ENCODE data around the gene NOVA1. TPM values are rescaled to one million over a fixed set of nuclear protein-coding genes. Genes with fewer than 3 reads are reported as not detected.

Gene NOVA1
- total and polyA plus RNA-seq, 2 of the 13 experiments (the other 11 are each of a cell fraction or from before 2014, with no cell fraction given), result 0.13 TPM

DNA sequence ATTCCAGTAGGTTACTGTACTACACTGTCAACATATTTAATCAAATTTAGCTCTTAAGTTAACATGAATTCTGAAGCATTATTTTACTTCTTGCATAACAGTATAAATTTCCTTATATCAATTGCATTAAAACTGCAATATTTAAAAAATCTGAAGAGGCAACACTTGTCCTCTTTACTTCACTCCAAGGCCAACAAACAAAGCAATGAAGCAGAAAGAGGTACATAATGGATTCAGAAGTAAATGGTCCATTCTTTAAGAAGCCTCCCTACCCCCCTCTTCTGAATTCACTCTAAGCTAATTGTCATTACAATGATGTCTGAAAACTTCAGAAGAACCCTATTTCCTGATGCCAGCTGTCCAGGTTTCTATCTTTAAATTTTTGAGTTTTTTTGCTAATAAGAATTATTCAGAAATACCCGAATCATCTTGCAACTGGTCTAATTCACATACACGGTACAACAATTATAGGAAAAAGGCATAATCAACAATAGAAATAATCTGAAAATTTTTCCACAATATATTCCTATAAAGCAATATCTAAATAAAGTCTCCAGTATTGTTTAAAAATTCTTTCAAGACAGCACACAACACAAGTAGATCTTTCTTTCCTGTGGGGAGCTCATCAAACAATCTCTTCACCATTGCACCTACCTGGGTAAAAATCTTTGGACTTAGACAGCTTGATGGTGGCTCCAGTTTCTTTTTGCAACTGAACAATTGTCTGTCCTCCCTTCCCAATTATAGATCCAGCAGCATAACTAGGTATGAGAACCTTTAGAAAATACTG, 2.9 kb downstream of the NOVA1 start (continued):
- TF ChIP-seq MIER3 (CRISPR knock-in tag; IDR thresholded peaks at IDR 0.05; ENCODE audit: borderline replicate concordance) (no peak), HNRNPL (IDR thresholded peaks at IDR 0.05; ENCODE audit: low read depth, low read length) (no peak), THRA (CRISPR knock-in tag; IDR thresholded peaks at IDR 0.05; ENCODE audit: borderline replicate concordance) (no peak), CHD4 (IDR thresholded peaks at IDR 0.05; ENCODE audit: borderline replicate concordance, low read length) (no peak), ZNF670 (CRISPR knock-in tag; IDR thresholded peaks at IDR 0.05; ENCODE audit: borderline replicate concordance) (no peak), FOXK2 (IDR thresholded peaks at IDR 0.05) (no peak)

GRCh38 chr14:26594148-26594547, 3.7 kb downstream of the NOVA1 start:
- ATAC-seq, result no peak
- in situ Hi-C loops (cut with HindIII; ENCODE audit: extremely low pct_ligation_motif_present, low pct_unique_long_range_greater_than_20kb), result no loop called here

More at GRCh38 chr14:26594148-26594547, 3.7 kb downstream of the NOVA1 start:
- H3K4me2 ChIP-seq (ENCODE audit: low read depth, low read length), result no peak overlapping the region
- FAIRE-seq (no peak), DNase-seq (ENCODE audit: low spot score) (no peak)
- no peaks in the 10 kb centered on the region for H4K20me1 ChIP-seq (ENCODE audit: insufficient read depth, low read length)
- peaks cover 0 to 16% of the 10 kb centered on the region in 2 experiments; a peak in 2 of 5 replicates for H3K27me3 ChIP-seq (ENCODE audit: control insufficient read depth in 1 of 2, insufficient read depth in 2 of 2, low read length in 2 of 2)
- no peaks in the 10 kb centered on the region for H3K79me2 ChIP-seq (ENCODE audit: insufficient read depth, low read length)
- POLR2A ChIA-PET, result no interaction called here
- CTCF ChIA-PET (ENCODE audit: low intra/inter-chr PET ratio, low total read pairs), result no interaction called here
- no peak overlapping the region for H3K27ac ChIP-seq (ENCODE audit: extremely low read length, insufficient read depth, low read length)
- peaks cover 6% of the 10 kb centered on the region for H3K4me1 ChIP-seq (ENCODE audit: insufficient read depth, low read length)
- WGBS (ENCODE audit: low lambda C conversion rate), result under 1% methylated on average over 2 of the region's 2 CpGs
- H2AFZ ChIP-seq (ENCODE audit: low read length), result no peak overlapping the region
- H3K4me3 ChIP-seq (replicated peaks in 1 of 3; ENCODE audit: insufficient read depth in 1 of 3, low read depth in 2 of 3, low read length in 3 of 3), result no peak overlapping the region
- no TSS peak for BruUV-seq (replicated peaks)
- H3K9ac ChIP-seq (ENCODE audit: insufficient read depth, low read depth, low read length), result no peak overlapping the region
- no peaks in the 10 kb centered on the region for H3K36me3 ChIP-seq (replicated peaks in 1 of 2; ENCODE audit: control insufficient read depth in 1 of 2, insufficient read depth in 2 of 2, low read length in 2 of 2)
- intact Hi-C loops (cut with micrococcal nuclease; ENCODE audit: unreplicated experiment), result no loop called here
- no peaks in the 10 kb centered on the region for H3K9me3 ChIP-seq (ENCODE audit: low read length)
- TF ChIP-seq SOX13 (IDR thresholded peaks at IDR 0.05), result no peak
- no peak for TF ChIP-seq SOX13 (CRISPR knock-in tag; conservative IDR thresholded peaks at IDR 0.05 in 1 of 2, IDR thresholded peaks at IDR 0.05 in 1 of 2)
